Colonic mucosa (tissue), 4 donors: ENCODE results near the gene FNDC3B. TPM values are rescaled to one million over a fixed set of nuclear protein-coding genes. Genes with fewer than 3 reads are reported as not detected.
A peak's percentile ranks its signal among the peaks of the same experiment; 100 is the strongest.

Experiments
- DNase-seq: peaks from one replicate; pipeline ENCODE4 v3.0.0-alpha.2; 2020
- H3K27ac ChIP-seq: fragments of 200-600 bp; one replicate; pipeline ENCODE4 v1.8.0; 2021
- H3K27me3 ChIP-seq: fragments of 200-600 bp; one replicate; pipeline ENCODE4 v1.8.0; 2021
- H3K36me3 ChIP-seq: fragments of 200-600 bp; one replicate; pipeline ENCODE4 v1.8.0; 2021
- H3K4me1 ChIP-seq: fragments of 200-600 bp; one replicate; pipeline ENCODE4 v1.8.0; 2021; ENCODE audit warnings: mild to moderate bottlenecking
- H3K4me3 ChIP-seq: fragments of 200-600 bp; one replicate; pipeline ENCODE4 v1.8.0; 2021
- H3K9ac ChIP-seq, 2 donors: one replicate each; pipeline ENCODE4 v1.7.0; 2013; ENCODE audit warnings: control low read depth in 2 of 2, low read depth in 2 of 2, low read length in 2 of 2
- H3K9me3 ChIP-seq: fragments of 200-600 bp; one replicate; pipeline ENCODE4 v1.8.0; 2021
- intact Hi-C: fragments of 100-400 bp; cut with DNase I; formaldehyde crosslinking; loops from one replicate; pipeline ENCODE4 v1.14.1; 2022
- total RNA-seq, 2 donors: library from RNA; stranded (reverse); fragmentation: NEBNext Ultra II Directional in 1 of 2; extraction: Animal tissue kit (Norgen Biotek cat#: 25700) in 1 of 2; gene quantifications; one replicate each; pipeline ENCODE4 v1.2.1, GENCODE V29; 2021
- TF ChIP-seq, protein P1 (sequence below): fragments of 200-600 bp; IDR thresholded peaks from one replicate; pipeline ENCODE4 v1.8.0; 2022; ENCODE audit warnings: antibody characterized with exemption, mild to moderate bottlenecking
- donor health status: healthy.
- donor health status: DM: no; HTN: no; CAD: no.
- donor health status: DM: no; HTN: no; CAD: no.

Gene FNDC3B
- total RNA-seq, 2 donors from 2014 or later = 66.7 to 142 TPM

DNA sequence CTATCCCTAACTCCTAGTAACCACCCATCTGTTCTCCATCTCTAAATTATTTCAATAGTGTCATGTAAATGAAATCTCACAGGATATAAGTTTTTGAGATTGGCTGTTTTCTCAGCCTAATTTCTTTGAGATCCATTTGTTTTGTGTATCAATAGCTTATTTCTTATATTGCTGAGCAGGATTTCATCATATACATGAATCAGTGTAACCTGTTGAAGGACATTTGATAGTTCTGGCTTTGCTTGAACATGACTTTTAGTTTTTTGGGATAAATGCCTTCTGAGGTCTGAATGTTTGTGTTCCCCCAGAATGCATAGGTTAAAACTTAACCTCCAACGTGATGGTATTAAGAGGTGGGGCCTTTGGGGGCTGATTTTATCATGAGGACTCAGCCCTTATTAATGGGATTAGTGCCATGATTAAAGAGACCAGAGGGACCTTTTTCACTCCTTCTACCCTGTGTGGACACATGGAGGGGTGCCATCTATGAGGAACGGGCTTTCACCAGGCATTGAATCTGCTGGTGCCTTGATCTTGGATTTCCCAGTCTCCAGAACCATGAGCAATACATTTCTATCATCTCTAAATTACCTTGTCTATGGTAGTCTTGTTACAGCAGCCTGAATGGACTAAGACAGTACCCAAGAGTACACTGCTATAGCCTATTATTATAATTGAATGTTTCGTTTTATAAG, 118.3 kb downstream of the FNDC3B start:
- intact Hi-C loops = no loop called here
- DNase-seq = no peak
- H3K27ac ChIP-seq = no peak overlapping the region
- H3K9me3 ChIP-seq = no peaks in the 10 kb centered on the region
- H3K36me3 ChIP-seq = no peaks in the 10 kb centered on the region
- peaks cover 6% of the 10 kb centered on the region for H3K4me1 ChIP-seq
- TF ChIP-seq, protein P1, sequence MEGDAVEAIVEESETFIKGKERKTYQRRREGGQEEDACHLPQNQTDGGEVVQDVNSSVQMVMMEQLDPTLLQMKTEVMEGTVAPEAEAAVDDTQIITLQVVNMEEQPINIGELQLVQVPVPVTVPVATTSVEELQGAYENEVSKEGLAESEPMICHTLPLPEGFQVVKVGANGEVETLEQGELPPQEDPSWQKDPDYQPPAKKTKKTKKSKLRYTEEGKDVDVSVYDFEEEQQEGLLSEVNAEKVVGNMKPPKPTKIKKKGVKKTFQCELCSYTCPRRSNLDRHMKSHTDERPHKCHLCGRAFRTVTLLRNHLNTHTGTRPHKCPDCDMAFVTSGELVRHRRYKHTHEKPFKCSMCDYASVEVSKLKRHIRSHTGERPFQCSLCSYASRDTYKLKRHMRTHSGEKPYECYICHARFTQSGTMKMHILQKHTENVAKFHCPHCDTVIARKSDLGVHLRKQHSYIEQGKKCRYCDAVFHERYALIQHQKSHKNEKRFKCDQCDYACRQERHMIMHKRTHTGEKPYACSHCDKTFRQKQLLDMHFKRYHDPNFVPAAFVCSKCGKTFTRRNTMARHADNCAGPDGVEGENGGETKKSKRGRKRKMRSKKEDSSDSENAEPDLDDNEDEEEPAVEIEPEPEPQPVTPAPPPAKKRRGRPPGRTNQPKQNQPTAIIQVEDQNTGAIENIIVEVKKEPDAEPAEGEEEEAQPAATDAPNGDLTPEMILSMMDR = no peak
- no peak overlapping the region for H3K9ac ChIP-seq
- no peak overlapping the region for H3K4me3 ChIP-seq
- no peaks in the 10 kb centered on the region for H3K27me3 ChIP-seq

DNA sequence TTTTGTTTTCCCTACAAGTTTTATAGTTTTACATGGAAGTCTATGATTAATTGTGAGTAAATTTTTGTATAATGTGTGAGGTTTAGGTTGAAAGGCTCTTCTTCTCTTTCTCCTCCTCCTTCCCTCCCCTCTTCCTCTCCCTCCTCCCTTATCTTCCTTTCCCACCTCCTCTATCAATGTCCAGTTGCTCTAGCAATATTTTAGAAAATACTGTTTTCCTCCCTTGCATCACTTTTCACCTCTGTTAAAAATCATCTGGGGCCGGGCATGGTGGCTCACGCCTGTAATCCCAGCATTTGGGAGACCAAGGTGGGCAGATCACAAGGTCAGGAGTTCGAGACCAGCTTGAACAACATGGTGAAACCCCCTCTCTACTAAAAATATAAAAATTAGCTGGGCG, 119.4 kb downstream of the FNDC3B start:
- no peaks in the 10 kb centered on the region for H3K4me1 ChIP-seq
- H3K36me3 ChIP-seq = no peaks in the 10 kb centered on the region
- DNase-seq = no peak
- H3K9ac ChIP-seq = no peak overlapping the region
- H3K9me3 ChIP-seq = no peaks in the 10 kb centered on the region
- intact Hi-C loops = no loop called here
- TF ChIP-seq, protein P1 = no peak
- no peak overlapping the region for H3K4me3 ChIP-seq
- no peak overlapping the region for H3K27ac ChIP-seq
- no peaks in the 10 kb centered on the region for H3K27me3 ChIP-seq

DNA sequence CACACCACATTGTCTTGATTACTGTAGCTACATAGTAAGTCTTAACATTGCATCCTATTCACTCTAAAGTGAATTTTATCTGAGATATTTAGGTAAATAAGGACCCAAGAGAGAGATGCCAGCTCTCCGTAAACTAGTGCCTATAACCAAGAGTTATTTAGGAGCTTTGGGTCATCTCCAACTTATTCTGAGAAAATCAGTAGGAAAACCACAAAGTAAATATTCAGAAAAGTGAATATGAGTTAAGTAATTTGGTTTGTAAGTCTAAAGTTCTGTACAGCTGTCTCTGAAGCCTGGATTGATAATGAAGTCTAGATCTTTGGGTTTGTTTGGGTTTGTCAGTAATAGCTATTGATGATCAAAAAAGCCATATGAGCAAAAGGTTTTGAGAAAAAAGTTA, 120.0 kb downstream of the FNDC3B start:
- H3K27ac ChIP-seq = no peak overlapping the region
- H3K36me3 ChIP-seq = no peaks in the 10 kb centered on the region
- H3K4me1 ChIP-seq = no peaks in the 10 kb centered on the region
- DNase-seq = no peak
- no peak overlapping the region for H3K9ac ChIP-seq
- no peaks in the 10 kb centered on the region for H3K9me3 ChIP-seq
- intact Hi-C loops = no loop called here
- H3K4me3 ChIP-seq = no peak overlapping the region
- H3K27me3 ChIP-seq = no peaks in the 10 kb centered on the region
- TF ChIP-seq, protein P1 = no peak

DNA sequence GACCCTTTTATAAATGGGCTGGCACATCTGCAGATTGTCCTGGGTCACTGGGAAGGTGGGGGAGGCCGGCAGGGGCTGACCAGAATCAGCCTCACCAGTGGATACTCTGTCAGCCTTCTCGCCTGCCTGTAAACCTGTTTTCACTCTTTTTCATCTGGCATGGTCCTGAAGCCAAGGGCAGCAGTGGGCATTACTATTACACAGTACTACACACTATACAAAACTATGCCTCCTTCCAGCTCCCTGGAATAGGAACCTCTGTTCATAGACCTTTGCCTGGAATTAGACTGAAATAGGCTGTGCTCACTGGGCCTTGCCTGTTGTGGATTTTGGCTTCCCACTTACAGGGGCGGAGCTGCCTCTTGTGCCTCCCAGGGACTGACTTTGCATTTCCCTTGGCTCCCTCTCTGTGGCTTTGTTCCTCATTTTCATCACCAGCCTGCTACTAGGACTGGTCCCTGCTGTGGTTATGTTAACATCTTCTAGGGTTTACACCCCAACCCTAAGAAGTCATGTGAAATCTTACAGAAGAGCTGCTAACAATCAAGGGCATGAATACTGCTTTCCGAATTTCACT, 120.7 kb downstream of the FNDC3B start:
- intact Hi-C loops = no loop called here
- no peaks in the 10 kb centered on the region for H3K27me3 ChIP-seq
- H3K9me3 ChIP-seq = no peaks in the 10 kb centered on the region
- H3K9ac ChIP-seq = no peak overlapping the region
- H3K36me3 ChIP-seq = no peaks in the 10 kb centered on the region
- TF ChIP-seq, protein P1 = no peak
- no peak overlapping the region for H3K4me3 ChIP-seq
- H3K4me1 ChIP-seq = no peaks in the 10 kb centered on the region
- peak; percentile 45 for DNase-seq
- no peak overlapping the region for H3K27ac ChIP-seq

DNA sequence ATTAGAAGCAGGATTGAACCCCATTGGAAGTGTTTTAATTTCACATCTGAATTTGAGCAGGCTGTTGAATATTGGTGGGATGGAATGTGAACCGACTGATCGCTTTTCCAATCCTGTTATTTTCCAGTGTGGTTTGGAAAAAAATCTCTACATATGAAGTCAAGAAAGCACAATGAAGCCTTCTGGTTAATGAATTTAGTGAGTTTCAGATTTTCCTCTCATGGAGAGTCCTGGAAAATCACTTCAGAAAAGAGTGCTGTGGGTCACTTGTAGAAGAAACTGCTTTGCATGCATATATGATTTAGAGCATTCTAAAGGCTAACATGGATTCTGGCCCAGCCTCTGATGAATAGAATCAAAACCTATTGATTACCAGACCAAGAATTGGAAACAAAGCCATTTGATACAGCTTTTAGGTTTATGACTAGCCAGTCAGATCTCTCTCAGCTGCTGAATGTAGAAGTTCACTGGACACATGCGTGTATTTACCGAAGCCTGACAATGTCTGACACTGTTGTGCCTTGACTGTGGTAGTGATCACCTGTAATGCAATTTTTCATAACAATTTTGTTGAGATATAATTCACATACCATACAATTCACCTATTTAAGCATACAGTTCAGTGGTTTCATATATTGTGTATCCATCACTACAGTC, 121.9 kb downstream of the FNDC3B start:
- Histone ChIP-seq H3K4me3 (no peak overlapping the region), H3K27ac (no peak overlapping the region), H3K27me3 (no peaks in the 10 kb centered on the region), H3K9ac (no peak overlapping the region), H3K36me3 (no peaks in the 10 kb centered on the region), H3K9me3 (no peaks in the 10 kb centered on the region), H3K4me1 (no peaks in the 10 kb centered on the region)
- TF ChIP-seq, protein P1 = no peak
- no peak for DNase-seq
- intact Hi-C loops = no loop called here
